MCF 10A (cell line): ENCODE results near the gene ARMH4. TPM values are rescaled to one million over a fixed set of nuclear protein-coding genes. Genes with fewer than 3 reads are reported as not detected.

Source experiments
- BruUV-seq: library from RNA; stranded (reverse); fragments of 400-500 nt; replicated peaks from 2 replicates; lab custom pipeline; 2021; lab: Mats Ljungman, UMichigan
- CTCF ChIA-PET: fragments of 300-600 bp; sonication (Branson Sonifier 250); formaldehyde crosslinking; extraction: SDS; loops from one replicate; lab custom pipeline; 2021; ENCODE audit warnings: antibody characterized with exemption, inconsistent platforms; lab: Yijun Ruan, JAX
- POLR2A ChIA-PET: fragments of 300-600, 350-650 bp; sonication (Branson Sonifier 250); formaldehyde crosslinking; extraction: SDS; loops from one replicate; lab custom pipeline; 2020; ENCODE audit warnings: antibody characterized with exemption, inconsistent platforms; lab: Yijun Ruan, JAX
- DNase-seq: peaks from one replicate; pipeline ENCODE4 v3.0.0-alpha.2; 2018; ENCODE audit not compliant: unreplicated experiment
- H3K27ac Mint-ChIP-seq: one replicate; pipeline ENCODE4 v1.8.0; 2022; ENCODE audit warnings: mild to moderate bottlenecking, low read depth, mixed read lengths; ENCODE audit not compliant: unreplicated experiment
- H3K27me3 Mint-ChIP-seq: one replicate; pipeline ENCODE4 v1.8.0; 2022; ENCODE audit warnings: mixed read lengths; ENCODE audit not compliant: insufficient read depth, unreplicated experiment
- H3K36me3 Mint-ChIP-seq: one replicate; pipeline ENCODE4 v1.8.0; 2022; ENCODE audit warnings: mild to moderate bottlenecking, moderate library complexity, mixed read lengths; ENCODE audit not compliant: insufficient read depth, unreplicated experiment
- H3K4me1 Mint-ChIP-seq: one replicate; pipeline ENCODE4 v1.8.0; 2022; ENCODE audit warnings: mixed read lengths; ENCODE audit not compliant: insufficient read depth, unreplicated experiment
- H3K4me3 Mint-ChIP-seq: one replicate; pipeline ENCODE4 v1.8.0; 2022; ENCODE audit warnings: mild to moderate bottlenecking, moderate library complexity, mixed read lengths; ENCODE audit not compliant: unreplicated experiment
- H3K9me3 Mint-ChIP-seq: one replicate; pipeline ENCODE4 v1.8.0; 2022; ENCODE audit warnings: mixed read lengths; ENCODE audit not compliant: unreplicated experiment
- intact Hi-C: fragments of 100-400 bp; cut with micrococcal nuclease; formaldehyde crosslinking; loops from 2 replicates; pipeline ENCODE4 v1.14.1; 2022
- total RNA-seq: library from RNA; stranded (reverse); gene quantifications from 2 replicates; pipeline ENCODE4 v1.2.3, GENCODE V29; 2022
- TF ChIP-seq, protein P1 (sequence below): fragments of 200-600 bp; IDR thresholded peaks from one replicate; pipeline ENCODE4 v1.8.0; 2022; ENCODE audit warnings: antibody characterized with exemption, mild to moderate bottlenecking; ENCODE audit not compliant: unreplicated experiment

The ARMH4 gene
- total RNA-seq, 1 experiment from 2014 or later = not detected

- Mint-ChIP-seq H3K36me3 (peaks cover 6% of the 10 kb centered on the region), H3K4me1 (peaks cover 19% of the 10 kb centered on the region), H3K9me3 (no peaks in the 10 kb centered on the region), H3K27me3 (no peaks in the 10 kb centered on the region), H3K4me3 (no peak overlapping the region), H3K27ac (peak overlapping the region; percentile 2)
- no peak for DNase-seq
- no TSS peak for BruUV-seq
- CTCF ChIA-PET = interaction anchor here (0.6 to 1.7 kb wide), 11 partner anchors 9 to 608 kb away, joined by 3 to 6 read pairs (median 3); no protein-coding TSS in a partner anchor
- POLR2A ChIA-PET = interaction anchor here (0.8 kb wide), 1 partner anchor 585 kb away, joined by 3 read pairs; no protein-coding TSS in a partner anchor
- intact Hi-C loops = no loop called here
- TF ChIP-seq, protein P1, sequence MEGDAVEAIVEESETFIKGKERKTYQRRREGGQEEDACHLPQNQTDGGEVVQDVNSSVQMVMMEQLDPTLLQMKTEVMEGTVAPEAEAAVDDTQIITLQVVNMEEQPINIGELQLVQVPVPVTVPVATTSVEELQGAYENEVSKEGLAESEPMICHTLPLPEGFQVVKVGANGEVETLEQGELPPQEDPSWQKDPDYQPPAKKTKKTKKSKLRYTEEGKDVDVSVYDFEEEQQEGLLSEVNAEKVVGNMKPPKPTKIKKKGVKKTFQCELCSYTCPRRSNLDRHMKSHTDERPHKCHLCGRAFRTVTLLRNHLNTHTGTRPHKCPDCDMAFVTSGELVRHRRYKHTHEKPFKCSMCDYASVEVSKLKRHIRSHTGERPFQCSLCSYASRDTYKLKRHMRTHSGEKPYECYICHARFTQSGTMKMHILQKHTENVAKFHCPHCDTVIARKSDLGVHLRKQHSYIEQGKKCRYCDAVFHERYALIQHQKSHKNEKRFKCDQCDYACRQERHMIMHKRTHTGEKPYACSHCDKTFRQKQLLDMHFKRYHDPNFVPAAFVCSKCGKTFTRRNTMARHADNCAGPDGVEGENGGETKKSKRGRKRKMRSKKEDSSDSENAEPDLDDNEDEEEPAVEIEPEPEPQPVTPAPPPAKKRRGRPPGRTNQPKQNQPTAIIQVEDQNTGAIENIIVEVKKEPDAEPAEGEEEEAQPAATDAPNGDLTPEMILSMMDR = no peak
These were observed 74.4 kb downstream of the ARMH4 start for GRCh38 chr14:58077621-58078020.

DNA sequence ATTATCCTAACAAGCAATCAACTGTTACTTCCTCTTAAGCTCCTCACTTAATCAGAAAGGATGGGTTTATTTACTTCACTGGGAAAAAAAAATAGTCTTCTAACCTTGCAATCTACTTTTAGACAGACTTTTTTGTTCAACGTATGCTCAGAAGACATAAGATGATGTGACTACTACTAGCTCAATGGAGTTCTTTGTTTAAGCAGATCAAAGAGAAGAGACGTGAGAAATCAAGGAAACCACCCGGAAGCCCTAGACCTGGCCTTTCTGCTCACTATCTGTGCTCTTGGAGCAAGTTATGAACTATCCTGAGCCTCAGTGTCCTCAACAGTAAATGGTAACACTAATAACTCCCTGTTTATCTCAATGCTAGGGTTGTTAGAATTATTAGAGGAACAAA is 78.5 kb downstream of the ARMH4 start:
- Mint-ChIP-seq H3K36me3 (peaks cover 19% of the 10 kb centered on the region), H3K9me3 (no peaks in the 10 kb centered on the region), H3K27me3 (no peaks in the 10 kb centered on the region), H3K4me1 (peaks cover 11% of the 10 kb centered on the region), H3K27ac (no peak overlapping the region), H3K4me3 (no peak overlapping the region)
- ChIA-PET POLR2A (interaction anchor here (0.6 to 2.0 kb wide), 3 partner anchors 9 to 381 kb away, joined by 3 to 5 read pairs (median 4); no protein-coding TSS in a partner anchor), CTCF (interaction anchor here (0.6 to 9.1 kb wide), 16 partner anchors 9 to 599 kb away, joined by 3 to 93 read pairs (median 4); no protein-coding TSS in a partner anchor)
- DNase-seq = no peak
- BruUV-seq = no TSS peak
- intact Hi-C loops = loop anchor here (2.0 kb wide), 1 partner anchor 541 kb away; no protein-coding TSS in a partner anchor
- TF ChIP-seq, protein P1 = no peak

GRCh38 chr14:58072288-58073071 is 79.5 kb downstream of the ARMH4 start:
- H3K27me3 Mint-ChIP-seq = no peaks in the 10 kb centered on the region
- BruUV-seq = no TSS peak
- H3K4me3 Mint-ChIP-seq = no peak overlapping the region
- intact Hi-C loops = loop anchor here (1.0 to 2.0 kb wide), 4 partner anchors 201 to 585 kb away; no protein-coding TSS in a partner anchor
- ChIA-PET POLR2A (interaction anchor here (0.6 to 2.0 kb wide), 4 partner anchors 10 to 380 kb away, joined by 3 to 5 read pairs (median 4); no protein-coding TSS in a partner anchor), CTCF (interaction anchor here (0.6 to 9.1 kb wide), 47 partner anchors 9 to 675 kb away, joined by 3 to 93 read pairs (median 3); partner anchors contain the start of gene CCDC198)
- H3K36me3 Mint-ChIP-seq = peaks cover 19% of the 10 kb centered on the region
- H3K9me3 Mint-ChIP-seq = no peaks in the 10 kb centered on the region
- TF ChIP-seq, protein P1 = peak; percentile 59
- no peak overlapping the region for H3K27ac Mint-ChIP-seq
- peak; percentile 79 for DNase-seq
- peaks cover 1% of the 10 kb centered on the region for H3K4me1 Mint-ChIP-seq

DNA sequence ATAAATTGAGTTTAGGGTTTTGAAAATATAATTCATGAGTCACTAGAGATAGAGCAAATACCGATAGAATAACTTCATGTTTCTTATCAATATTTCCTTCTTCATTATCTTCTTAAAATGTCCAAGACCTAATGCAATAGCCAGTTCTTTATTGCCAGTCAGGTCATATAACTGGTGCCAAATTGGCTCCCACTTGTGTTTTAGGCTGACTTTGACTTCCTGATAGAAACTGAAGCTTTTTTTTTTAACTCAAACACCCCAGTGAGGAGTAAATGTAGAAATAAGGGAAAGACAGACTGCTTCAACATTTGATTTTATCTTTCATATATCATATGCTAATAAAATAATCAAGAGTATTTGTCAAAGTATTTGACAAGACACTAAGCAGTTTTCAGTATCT is 80.7 kb downstream of the ARMH4 start:
- Mint-ChIP-seq H3K4me1 (no peaks in the 10 kb centered on the region), H3K4me3 (no peak overlapping the region), H3K27me3 (no peaks in the 10 kb centered on the region), H3K27ac (no peak overlapping the region), H3K9me3 (no peaks in the 10 kb centered on the region), H3K36me3 (peaks cover 13% of the 10 kb centered on the region)
- DNase-seq = no peak
- ChIA-PET POLR2A (interaction anchor here (0.6 to 0.8 kb wide), 2 partner anchors 181 to 201 kb away, joined by 3 to 4 read pairs; no protein-coding TSS in a partner anchor), CTCF (interaction anchor here (0.7 to 9.1 kb wide), 12 partner anchors 15 to 670 kb away, joined by 3 to 93 read pairs (median 6); partner anchors contain the start of gene CCDC198)
- intact Hi-C loops = no loop called here
- TF ChIP-seq, protein P1 = no peak
- no TSS peak for BruUV-seq
